ENCODE results near the gene OR10G3.

OR10G3 gene

DNA sequence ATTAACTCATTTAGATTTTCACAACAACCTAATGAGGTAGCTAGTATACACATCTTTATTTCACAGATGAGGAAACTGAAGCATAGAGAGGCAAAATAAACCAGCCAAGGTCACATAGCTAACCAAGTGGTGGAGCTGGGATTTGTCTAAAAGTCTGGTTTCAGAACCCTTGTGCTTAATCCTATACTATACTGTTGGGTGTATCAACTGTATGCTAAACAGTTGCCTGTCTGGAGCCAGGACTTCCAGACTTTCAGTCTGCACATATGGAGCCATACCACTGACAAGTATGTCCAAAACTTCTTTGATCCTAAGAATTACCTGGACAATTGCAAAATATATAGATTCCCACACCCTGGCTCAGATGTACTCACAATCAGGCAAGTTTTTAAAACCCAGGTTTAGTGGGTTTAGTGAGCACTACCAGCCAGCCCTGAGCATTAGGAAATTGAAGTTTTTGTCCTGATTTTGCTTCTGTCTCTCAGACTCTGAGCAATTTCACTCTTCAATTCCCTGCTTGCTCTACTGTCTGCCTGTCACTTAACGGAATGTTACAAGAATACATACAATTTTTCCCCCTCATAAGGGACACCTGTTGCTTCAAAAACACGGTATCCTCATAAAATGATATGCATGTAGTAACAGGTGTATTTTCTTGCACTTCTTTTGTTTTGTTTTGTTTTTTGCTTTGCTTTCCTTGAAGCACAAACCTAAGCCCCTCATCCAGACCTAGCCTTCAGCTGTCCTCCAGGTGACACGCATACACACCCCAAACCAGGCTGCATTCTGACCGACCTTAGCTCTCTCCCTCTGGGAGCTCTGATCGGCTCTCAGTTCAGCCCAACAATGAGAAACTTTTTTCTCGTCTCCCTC, 44.1 kb downstream of the OR10G3 start:
- no peak for DNase-seq

DNA sequence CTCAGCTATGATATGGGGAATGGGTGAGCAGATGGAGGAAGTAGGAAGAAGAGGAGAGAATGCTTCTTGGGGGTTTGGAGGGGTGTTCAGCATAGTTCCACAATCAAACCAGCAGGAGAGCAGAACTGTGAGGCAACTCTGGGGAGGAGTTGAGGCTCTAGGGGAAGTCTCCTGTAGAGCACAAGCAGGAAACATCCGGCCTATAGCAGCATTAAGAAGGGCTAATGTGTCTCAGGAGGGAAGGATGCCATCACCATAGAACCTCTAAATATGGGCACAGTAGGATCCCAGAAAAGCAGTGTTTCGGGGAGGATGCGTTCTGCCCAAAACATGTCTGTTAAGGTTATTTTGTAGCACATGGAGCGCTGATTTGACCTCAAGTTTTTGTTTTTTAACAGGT, 45.3 kb downstream of the OR10G3 start:
- DNase-seq = peak; percentile 43

DNA sequence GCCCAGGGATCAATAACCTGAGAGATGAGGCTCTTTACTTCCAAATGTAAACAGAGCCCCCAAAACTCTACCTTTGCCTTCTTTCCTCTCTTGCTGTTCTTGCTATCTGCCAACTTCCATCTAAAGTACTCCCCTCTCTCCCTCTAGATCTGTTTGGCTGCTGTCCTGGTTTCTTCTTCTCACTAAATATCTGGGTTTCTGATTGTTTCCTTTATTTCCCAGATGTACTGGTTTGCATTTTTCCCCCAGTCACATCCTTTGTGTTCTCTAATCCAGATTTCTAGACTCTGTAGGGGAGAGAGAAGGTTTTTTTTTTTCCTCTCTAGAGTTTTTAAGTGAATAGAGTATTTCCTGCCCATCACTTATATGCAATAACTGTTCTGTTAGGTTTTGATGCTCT, 46.6 kb downstream of the OR10G3 start:
- no peak for DNase-seq

DNA sequence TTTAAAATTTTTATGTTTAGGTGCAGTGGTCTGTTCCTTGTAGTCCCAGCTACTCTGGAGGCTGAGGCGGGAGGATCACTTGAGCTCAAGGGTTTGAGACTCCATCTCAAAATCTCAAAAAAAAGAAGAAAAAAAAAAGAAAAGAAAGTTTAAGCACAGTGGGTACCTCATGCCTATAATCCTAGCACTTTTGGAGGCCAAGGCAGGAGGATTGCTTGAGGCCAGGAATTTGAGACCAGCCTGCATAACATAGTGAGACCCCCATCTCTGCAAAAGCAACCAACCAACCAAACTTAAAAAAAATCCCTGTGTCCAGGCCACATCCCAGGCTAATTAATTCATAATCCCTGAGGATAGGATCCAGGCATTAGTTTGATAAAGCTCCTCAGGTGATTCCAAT, 50.4 kb downstream of the OR10G3 start:
- no peak for DNase-seq

DNA sequence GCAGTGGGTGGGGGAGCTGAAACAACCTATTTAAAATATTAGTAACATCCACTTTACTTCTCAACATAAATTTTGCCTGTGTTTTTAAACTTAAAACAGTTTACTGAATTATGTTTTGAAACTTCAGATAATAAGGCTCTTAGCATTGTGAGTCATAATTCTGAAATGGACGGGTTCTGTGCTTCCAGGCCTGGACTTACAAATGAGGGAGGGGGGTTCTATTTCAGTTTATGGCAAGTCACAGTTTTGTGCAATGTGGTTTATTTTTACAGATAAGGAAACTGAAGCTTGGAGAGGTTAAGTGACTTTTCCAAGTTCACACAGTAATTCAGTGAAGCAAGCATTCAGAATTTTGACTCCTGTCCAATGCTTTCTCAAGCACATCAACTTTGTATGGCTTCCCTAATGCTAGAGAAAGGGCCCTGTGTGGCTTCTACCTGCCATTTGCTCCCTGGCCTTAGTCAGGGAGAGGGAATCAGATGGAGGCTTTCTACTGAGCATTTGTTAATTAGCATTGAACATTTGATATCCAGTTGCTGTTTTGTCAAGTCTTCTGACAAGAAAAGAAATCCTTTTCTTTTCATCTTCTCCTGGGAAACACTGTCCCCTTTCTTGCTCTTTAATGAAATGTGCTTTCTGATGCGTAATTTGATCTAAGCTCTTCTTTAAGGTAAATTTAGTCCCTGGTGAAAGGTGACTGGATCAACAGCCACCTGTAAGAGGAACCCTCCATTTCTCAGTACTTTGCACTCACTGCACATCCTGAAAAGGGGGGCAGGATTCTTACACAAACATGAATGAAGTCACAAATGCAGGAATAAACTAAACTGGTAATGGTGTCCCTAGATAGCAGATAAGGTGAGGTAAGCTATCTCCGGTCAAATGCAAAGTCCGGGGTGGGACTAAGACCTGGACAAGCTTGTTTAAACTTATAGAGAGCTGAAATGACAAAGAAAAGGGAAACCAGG, 51.2 kb downstream of the OR10G3 start:
- peak; percentile 72 for DNase-seq

DNA sequence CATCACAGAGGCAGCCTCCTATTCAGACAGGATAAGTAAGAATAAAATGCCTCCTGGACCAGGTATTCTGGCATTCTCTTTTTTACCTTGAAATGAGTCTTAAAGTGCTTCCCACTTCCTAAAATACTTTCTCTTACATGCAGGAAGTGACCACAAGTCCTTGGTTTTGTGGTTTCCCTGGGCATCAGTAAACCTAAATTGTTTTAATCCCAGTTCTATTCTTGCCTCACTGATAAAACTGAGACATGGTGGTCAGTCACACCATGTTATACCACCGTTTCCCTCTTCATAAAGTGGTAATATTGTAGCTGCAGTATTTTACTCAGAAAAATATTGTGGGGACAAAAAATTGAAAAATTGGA, 52.6 kb downstream of the OR10G3 start:
- no peak for DNase-seq

DNA sequence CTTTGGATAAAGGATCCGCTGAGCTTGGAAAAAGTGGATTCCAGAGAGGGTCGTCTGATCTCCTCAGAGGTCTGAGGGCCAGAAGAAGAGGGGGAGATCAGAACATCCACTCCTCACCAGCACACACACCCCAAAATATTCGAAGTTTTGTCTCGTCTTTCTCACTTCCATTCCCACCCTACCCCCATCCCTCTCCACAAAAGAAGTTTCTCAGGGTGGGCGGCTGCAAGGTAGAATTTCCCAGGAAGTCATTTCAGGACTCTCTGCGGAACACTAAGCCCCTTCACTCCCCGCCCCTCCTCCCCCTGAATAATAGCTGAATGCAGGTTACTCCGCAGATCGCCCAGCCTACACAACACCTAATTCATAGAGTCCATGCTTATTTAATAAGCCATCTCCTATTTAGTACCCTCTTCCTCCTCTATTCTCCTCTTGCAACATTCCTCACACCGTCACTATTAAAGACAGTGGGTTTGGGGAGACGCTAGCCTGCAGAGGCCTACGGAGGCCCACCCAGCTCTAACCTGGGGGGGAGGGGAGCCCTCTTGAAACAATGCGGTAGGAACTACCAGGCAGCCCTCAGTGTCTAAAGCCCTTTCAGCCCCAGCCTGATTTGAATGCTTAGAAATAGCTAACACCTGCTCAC, 53.1 kb downstream of the OR10G3 start:
- peak; percentile 61 for DNase-seq

DNA sequence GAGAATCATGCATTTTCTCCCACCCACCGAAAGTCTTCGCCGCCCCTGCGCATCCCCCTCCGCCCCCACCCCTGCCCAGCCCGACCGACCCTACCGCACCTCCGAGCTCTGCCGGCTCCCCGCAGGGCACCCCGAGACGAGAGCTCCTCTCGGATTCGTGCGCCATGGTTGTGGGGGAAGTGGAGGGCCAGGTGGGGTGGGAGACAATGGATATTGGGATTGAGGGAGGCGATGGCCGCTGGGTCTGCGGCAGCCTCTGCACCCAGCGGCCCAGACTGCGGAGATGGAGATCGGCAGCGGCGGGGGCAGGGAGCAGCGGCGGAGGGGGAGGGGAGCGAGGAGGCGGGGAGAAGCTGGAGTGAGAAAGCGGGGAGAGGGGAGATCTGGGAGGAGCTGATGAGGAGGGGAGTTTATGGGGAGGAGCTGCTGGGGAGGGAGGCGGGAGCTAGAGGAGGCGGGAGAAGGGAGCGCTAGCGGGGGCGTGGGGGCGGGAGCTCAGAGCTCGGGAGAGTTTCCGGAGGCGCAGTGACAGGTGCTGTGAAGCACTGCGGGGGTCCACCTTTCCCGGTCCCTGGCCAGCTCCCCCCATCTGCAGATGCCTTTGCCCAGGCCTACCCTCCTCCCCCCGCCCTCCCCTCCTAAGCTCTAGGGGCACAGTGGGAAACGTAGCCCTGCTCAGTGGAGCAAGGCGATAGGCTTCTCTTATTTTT, 53.8 kb downstream of the OR10G3 start, which contains the start of gene SALL2:
Gene SALL2 (minus strand): TSS at position 385 of the 710 bp plus-strand sequence. CDS start 219 bp downstream, at position 166.
- peak; percentile 84 for DNase-seq

DNA sequence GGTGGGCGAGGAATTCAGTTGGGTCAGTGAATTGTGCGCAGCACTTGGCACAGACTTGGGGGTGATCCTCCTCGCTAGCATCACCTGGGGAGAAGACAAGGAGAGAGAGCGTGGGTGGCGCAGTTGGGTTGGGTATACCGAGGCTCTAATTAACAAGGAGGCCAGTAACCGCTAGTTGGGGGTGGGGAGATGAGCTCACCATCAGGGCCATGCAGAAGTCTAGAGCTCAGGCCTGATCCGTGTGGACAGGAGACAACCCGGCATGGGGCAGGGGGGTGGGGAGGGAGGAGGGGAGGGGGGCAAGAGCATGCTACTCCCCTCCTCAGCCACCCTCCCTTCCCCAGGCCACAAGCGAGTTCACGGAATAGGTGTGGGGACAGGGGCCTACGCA, 54.3 kb downstream of the OR10G3 start:
- no peak for DNase-seq

DNA sequence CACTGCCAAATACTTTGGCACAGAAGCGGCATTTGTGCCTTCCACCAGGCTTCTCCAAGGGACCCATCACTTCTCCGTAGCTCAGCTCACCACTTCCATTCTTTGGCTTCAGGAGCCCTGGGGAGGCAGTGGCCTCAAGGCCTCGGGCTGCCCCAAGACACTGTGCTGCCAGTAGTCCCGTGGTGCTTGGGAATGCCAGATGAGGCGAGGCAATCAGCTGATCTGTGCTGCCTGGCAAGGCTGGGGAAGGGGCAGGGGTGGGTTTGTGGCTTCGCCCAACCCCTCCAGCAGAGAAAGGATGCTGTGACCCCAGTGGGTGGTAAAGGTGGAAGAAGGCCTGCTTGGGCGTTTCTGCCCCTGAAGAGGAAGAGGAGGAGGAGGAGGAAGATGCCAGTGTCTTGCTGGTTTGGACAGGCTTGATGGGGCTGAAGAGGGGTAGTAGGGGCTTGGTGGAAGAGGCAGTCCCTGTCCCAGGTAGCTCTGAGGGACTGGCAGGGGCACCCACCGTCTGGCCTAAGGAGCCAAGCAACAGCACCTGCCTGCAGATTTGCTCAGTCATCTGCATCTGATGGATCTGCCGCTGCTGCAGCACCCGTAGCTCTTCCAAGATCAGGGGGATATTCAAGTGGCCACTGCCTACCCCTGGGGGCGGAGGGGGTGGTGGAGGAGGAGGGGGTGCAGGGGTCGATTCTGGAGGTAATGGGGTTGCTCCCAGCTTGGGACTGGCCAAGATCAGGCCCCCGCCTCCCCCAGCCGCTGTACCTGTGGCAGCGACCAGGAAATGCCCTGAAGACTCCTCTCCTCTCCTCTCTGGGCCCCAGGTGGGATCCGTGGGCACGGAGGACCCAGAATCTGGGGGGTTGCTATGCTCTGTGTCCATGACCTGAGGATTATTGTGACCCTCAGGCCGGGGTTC, 55.0 kb downstream of the OR10G3 start:
- no peak for DNase-seq

DNA sequence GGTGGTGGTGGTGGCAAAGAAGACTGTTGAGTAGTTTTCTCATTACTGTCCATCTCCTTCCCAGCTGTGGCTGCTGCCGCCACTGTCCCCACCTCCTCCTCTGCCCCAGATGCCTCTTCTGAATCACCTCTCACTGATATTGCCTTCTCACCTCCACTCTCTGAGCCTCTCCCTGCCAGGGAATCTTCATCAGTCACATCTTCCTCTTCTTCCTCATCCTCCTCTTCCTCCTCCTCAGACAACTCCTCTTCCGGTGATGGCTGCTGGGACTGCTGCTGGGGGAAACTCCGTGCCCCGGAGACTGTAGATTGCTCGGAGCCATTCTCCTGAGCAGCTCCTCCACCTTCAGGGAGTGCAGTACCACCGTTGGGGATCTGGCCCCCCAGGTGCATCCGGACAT, 56.7 kb downstream of the OR10G3 start:
- DNase-seq = no peak

DNA sequence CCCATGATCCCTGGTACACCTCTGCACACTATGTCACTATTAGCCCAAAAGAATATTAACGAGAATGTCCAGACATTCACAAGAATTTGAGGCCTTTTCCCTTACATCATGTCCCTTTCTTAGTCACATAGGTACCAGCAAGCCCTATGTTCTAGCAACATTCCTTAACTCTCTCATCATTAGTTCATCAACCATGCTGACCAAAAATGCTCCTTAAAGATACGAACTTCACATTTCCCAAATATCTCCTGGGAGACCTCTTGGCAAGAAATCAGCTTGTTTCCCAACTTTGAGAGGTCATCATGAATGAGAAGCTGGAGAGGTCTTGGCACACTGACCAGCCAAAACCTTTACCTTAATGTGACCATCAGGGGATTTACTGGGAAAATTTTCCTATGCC, 58.4 kb downstream of the OR10G3 start:
- DNase-seq = no peak

DNA sequence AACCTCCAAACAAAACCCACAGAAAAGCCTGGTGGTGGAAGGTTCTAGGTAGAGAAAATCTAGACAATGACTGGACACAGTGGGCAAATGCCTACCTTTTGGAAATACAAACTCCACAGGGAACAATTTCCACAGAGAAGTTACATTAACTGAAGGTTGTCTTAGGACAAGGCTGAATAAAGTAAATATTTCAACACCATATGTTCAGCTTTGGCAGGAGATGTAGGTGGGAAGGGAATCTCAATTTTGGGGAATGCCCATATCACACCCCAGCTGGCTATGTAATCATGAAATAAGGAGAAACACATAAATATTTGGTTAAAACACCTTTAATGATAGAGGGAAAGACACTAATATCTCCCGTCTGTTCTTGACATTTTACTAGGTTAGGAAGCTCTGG, 59.1 kb downstream of the OR10G3 start:
- DNase-seq = no peak

DNA sequence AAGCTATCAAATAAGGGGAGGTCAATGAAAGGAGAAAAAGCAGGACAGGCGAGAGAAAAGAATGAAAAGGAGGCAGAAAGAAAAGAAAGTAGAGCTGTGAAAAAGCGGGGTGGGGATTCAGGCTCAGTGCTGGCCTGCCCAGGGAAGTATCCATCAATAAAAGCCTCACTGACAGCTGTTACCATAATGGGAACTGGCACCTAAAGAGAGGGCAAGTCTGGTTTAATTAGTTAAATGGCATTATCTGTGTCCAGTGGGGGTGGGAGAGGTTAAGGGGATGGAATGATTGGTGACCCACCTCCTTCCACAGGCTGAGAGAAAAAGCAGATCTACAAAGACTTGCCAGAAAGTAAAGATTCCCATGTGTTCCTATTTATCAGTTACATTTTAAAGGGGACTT, 61.2 kb downstream of the OR10G3 start:
- DNase-seq = no peak
